ENCODE measurements around the gene TNS3. TPM values are rescaled to one million over a fixed set of nuclear protein-coding genes. Genes with fewer than 3 reads are reported as not detected.

Gene TNS3
- total and polyA plus RNA-seq, 10 donors = 17.7 to 247 (median 147) TPM

DNA sequence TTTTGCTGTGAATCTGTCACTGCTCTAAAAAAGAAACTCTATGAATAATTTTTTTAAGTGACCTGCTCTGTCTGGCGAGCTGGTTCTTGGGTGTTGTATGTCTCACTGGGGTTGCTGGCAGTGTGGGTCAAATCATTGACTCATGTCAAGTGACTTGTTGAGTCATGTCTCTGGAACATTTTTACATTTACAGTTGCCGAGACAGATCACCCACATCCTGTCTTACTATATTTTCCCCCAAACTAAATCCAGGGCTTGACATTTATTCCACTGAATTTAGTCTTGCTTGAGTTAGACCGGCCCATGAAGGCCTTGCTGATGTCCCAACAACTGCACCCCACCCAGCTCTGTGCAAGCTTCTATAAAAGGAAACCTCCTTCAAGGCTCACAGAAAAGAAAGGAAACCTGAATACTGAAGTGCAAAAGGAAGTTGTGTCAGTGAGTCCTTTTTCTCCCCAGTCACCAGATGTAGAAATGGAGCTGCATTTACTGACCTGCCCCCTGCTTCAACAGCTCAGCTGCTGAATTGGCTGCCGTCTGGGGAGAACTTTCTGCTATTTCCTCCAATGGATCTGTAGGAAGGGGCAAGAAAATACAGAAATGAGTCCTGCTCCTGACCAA is 290.3 kb downstream of the TNS3 start:
- Histone ChIP-seq H3K36me3 (peaks cover 4 to 100% (median 55%) of the 10 kb centered on the region in 6 donors), H3K27me3 (replicated peaks in 1 of 7) (no peaks in the 10 kb centered on the region), H3K27ac (peak overlapping the region in 6 of 8 donors; percentile 11 to 68 (median 49)), H3K9me3 (no peaks in the 10 kb centered on the region), H3K4me1 (peaks cover 0 to 39% (median 12%) of the 10 kb centered on the region in 6 donors), H3K4me3 (no peak overlapping the region)
- intact Hi-C loops (cut with DNase I; ENCODE audit: low total_unique reads) = no loop called here
- TF ChIP-seq POLR2AphosphoS5 (IDR thresholded peaks at IDR 0.05) (no peak), POLR2A (IDR thresholded peaks at IDR 0.05) (no peak)
- TF ChIP-seq, protein P1, sequence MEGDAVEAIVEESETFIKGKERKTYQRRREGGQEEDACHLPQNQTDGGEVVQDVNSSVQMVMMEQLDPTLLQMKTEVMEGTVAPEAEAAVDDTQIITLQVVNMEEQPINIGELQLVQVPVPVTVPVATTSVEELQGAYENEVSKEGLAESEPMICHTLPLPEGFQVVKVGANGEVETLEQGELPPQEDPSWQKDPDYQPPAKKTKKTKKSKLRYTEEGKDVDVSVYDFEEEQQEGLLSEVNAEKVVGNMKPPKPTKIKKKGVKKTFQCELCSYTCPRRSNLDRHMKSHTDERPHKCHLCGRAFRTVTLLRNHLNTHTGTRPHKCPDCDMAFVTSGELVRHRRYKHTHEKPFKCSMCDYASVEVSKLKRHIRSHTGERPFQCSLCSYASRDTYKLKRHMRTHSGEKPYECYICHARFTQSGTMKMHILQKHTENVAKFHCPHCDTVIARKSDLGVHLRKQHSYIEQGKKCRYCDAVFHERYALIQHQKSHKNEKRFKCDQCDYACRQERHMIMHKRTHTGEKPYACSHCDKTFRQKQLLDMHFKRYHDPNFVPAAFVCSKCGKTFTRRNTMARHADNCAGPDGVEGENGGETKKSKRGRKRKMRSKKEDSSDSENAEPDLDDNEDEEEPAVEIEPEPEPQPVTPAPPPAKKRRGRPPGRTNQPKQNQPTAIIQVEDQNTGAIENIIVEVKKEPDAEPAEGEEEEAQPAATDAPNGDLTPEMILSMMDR (IDR thresholded peaks at IDR 0.05 in 8 of 11, conservative IDR thresholded peaks at IDR 0.05 in 3 of 11) = no peak
- 17 to 46% (median 20%) methylated on average over 4 of the region's 4 CpGs for WGBS, 5 donors
- no peak for DNase-seq

DNA sequence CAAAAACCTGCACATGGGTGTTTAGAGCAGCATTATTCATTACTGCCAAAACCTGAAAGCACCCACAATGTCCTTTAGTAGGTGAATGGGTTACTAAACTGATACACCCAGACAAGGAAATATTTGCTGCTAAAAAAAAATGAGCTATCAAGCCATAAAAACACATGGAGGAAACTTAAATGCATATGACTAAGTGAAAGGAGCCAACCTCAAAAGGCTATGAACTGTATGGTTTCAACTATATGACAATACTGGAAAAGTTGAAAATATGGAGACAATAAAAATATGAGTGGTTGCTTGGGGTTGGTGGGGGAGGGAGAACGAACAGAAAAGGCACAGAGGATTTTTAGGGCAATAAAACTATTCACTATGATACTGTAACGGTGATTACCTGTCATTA is 291.0 kb downstream of the TNS3 start:
- intact Hi-C loops (cut with DNase I; ENCODE audit: low total_unique reads) = no loop called here
- H3K27ac ChIP-seq = peak overlapping the region in 4 of 8 donors; percentile 41 to 68 (median 58)
- no peak for DNase-seq
- TF ChIP-seq, protein P1 (IDR thresholded peaks at IDR 0.05 in 8 of 11, conservative IDR thresholded peaks at IDR 0.05 in 3 of 11) = no peak
- TF ChIP-seq POLR2A (IDR thresholded peaks at IDR 0.05) = no peak
- no peak for TF ChIP-seq POLR2AphosphoS5 (IDR thresholded peaks at IDR 0.05)
- H3K9me3 ChIP-seq = no peaks in the 10 kb centered on the region
- H3K36me3 ChIP-seq = peaks cover 4 to 100% (median 53%) of the 10 kb centered on the region in 6 donors
- peaks cover 0 to 39% (median 12%) of the 10 kb centered on the region in 6 donors for H3K4me1 ChIP-seq
- H3K27me3 ChIP-seq (replicated peaks in 1 of 7) = no peaks in the 10 kb centered on the region
- 84 to 94% (median 90%) methylated on average over 2 of the region's 2 CpGs for WGBS, 5 donors
- no peak overlapping the region for H3K4me3 ChIP-seq

DNA sequence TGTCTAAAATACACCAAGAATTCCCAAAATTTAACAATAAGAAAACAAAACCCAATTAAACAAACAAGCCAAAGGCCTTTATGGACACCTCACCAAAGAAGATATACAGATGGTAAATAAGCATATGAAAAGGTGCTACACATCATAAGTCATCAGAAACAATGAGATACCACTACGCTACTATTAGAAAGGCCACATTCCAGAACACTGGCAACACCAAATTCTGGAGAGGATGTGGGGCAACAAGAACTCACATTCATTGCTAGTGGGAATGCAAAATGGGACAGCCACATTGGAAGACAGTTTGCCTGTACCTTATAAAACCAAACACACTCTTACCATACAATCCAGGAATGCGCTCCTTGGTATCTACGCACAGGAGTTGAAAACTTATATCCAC is 291.4 kb downstream of the TNS3 start:
- Histone ChIP-seq H3K4me3 (no peak overlapping the region), H3K4me1 (peaks cover 0 to 38% (median 12%) of the 10 kb centered on the region in 6 donors), H3K27me3 (replicated peaks in 1 of 7) (no peaks in the 10 kb centered on the region), H3K9me3 (no peaks in the 10 kb centered on the region), H3K36me3 (peaks cover 4 to 100% (median 52%) of the 10 kb centered on the region in 6 donors), H3K27ac (no peak overlapping the region)
- TF ChIP-seq POLR2AphosphoS5 (IDR thresholded peaks at IDR 0.05) = no peak
- TF ChIP-seq, protein P1 (IDR thresholded peaks at IDR 0.05 in 8 of 11, conservative IDR thresholded peaks at IDR 0.05 in 3 of 11) = no peak
- no peak for DNase-seq
- 96 to 99% (median 98%) methylated on average over 3 of the region's 3 CpGs for WGBS, 5 donors
- intact Hi-C loops (cut with DNase I; ENCODE audit: low total_unique reads) = no loop called here

DNA sequence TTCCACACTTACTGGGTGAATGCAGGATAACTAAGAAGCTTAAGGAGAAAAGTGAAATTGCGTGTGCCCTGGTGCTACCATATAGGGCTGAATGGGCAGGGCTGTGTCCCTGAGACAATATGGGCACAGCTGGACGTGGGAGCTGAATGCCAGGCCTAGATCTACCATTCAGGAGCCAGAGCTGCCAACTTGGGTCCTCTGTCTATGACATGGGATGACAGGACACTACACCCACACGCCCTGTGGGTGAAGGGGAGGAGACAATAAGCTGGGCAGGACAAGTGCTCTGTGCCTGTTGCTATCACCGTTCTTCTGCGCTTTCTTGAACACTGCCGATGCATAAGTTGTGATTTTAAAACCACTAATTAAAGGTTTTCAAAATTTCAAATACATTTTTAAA is 293.9 kb downstream of the TNS3 start:
- Histone ChIP-seq H3K4me1 (peaks cover 0 to 22% (median 10%) of the 10 kb centered on the region in 6 donors), H3K36me3 (peaks cover 4 to 100% (median 57%) of the 10 kb centered on the region in 6 donors), H3K4me3 (no peak overlapping the region), H3K27me3 (replicated peaks in 1 of 7) (no peaks in the 10 kb centered on the region), H3K9me3 (no peaks in the 10 kb centered on the region), H3K27ac (no peak overlapping the region)
- WGBS, 5 donors = 92 to 93% (median 92%) methylated on average over 6 of the region's 6 CpGs
- DNase-seq = no peak
- intact Hi-C loops (cut with DNase I; ENCODE audit: low total_unique reads) = no loop called here
- TF ChIP-seq, protein P1 (IDR thresholded peaks at IDR 0.05 in 8 of 11, conservative IDR thresholded peaks at IDR 0.05 in 3 of 11) = no peak
- TF ChIP-seq POLR2AphosphoS5 (IDR thresholded peaks at IDR 0.05) (no peak), POLR2A (IDR thresholded peaks at IDR 0.05) (no peak)

All from spleen (tissue), 11 donors.